GM12892 (cell line): ENCODE measurements around the gene CDH22.

ENCODE experiments used
- POLR2A ChIP-seq: IDR thresholded peaks from 2 replicates; pipeline ENCODE4 v1.6.1; 2011; ENCODE audit warnings: low read depth, low read length, control low read depth
- POLR2AphosphoS5 ChIP-seq: IDR thresholded peaks from 2 replicates; pipeline ENCODE4 v1.6.1; 2011; ENCODE audit warnings: low read depth, low read length, control low read depth
- TAF1 ChIP-seq: IDR thresholded peaks from 2 replicates; pipeline ENCODE4 v1.6.1; 2011; ENCODE audit warnings: low read depth, mild to moderate bottlenecking, control low read depth, low read length, borderline replicate concordance

- TF ChIP-seq POLR2AphosphoS5 (no peak), POLR2A (no peak), TAF1 (no peak)
Observed at GRCh38 chr20:46200582-46201570, 107.4 kb downstream of the CDH22 start.
